Right forelimb (tissue), 1 donor: ENCODE results near the gene SPRR1B.
"Not testable (repeated sequence)": the region's sequence is repeated elsewhere in the genome, so short reads cannot be mapped to it uniquely, and the experiment has no call there.

ENCODE experiments used
- DNase-seq: peaks from one replicate; pipeline ENCODE4 v3.0.0-alpha.2; 2018

SPRR1B gene

DNA sequence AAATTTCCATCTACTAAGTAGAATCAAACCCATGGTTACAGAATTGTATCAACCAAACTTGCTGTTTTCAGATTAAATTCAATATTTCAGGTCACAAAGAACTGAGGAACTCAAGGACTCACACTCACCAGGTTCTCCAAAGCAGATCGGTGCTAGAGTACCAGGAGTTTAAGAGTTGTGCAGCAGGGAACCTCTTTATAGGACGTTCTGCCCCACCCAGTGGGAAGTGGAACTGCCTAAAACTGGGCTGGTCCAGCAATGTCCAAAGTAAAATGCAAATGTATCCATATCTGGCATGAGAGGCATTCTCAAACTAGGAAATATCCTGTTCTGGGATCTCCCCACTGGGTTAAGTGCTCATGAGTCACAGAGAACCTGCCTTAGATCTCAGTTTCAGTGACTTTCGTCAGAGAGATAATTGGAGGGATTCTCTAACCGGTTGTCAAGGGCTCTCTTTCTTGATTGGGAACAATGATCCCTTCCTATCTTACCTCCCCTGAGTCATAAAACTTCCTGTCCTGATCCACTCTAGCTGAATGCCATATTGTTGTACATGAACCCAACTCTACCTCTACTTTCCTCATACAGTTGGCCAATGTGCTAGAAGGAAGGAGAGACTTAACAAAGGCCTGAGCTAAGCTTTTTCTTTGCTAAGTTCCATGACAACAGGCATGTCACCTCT, 10.1 kb downstream of the SPRR1B start, which contains the start of gene SPRR2D:
SPRR2D (minus strand) TSS at position 171 of the 682 bp plus-strand sequence. CDS start 774 bp downstream, outside the sequence.
- no peak for DNase-seq

DNA sequence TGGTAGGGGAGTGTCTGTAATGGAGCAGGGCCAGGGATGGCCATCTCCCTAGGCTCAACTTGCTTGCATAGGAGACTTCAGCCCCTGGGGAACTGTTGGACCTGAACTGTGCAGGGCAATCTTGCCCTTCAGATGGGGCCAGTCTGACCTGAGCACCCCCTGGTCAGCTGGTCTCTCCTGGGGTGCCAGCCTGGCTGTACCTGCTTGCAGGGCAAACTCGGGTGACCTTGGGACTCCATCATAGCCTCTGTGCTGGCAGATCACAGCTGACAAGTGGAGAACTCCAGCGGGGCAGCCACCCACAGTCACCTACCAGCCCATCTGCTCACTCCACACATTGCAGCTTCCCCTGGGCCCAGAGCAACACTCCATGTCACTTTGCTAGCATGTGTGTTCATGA, 18.2 kb downstream of the SPRR1B start:
- DNase-seq, result no peak

DNA sequence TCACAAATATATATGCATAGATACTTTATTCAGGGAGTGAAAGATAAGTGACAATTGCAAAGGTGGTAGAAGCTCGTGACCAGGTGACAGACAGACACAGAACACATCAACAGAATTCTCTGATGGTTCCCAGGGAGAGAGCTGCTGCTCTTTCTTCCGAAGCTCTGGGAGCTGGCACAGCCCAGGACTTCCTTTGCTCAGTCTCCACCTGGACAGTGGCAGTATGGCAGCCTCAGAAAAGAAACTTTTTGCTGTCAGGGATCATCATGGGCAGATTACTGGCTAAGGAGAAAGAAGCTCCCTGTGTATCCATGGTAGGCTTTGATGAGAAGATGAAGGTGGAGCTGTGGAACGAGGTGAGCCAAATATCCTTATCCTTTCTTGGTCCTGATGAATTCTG, 25.1 kb downstream of the SPRR1B start:
- not testable (repeated sequence) for DNase-seq

DNA sequence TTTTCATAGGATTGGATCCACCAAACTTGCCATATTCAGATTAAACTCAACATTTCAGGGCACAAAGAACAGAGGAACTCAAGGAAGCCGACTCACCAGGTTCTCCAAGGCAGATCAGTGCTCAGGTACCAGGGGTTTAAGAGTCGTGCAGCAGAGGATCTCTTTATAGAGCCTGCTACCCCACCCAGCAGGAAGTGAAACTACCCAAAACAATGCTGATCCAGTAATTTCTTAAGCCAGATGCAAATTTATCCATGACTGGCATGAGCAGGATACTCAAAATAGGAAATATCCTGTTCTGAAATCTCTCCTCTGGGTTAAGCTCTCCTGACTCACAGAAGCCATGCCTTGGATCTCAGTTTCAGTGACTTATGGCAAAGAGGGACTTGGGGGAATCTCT, 26.4 kb downstream of the SPRR1B start, which contains the start of gene SPRR2A:
SPRR2A (minus strand) TSS at position 138 of the 400 bp plus-strand sequence. CDS start 777 bp downstream, outside the sequence.
- DNase-seq, result no peak

DNA sequence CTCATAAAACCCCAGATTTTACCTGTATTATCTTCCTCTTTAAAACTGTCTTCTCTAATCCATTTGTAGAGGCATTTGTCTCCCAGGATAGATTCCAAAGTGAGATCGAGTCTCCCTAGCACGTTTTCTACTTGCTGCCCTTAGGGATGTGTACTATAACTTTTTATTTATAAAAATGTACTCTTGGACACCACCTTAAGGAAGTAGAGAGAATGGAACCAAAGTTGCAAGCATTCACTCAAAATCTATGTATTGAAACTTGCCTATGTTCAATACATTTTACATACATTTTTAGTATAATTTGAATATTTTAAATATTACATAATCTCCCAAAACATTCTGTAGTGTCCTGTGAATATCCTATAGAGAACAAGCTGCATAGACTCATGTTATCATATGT, 27.2 kb downstream of the SPRR1B start:
- no peak for DNase-seq

DNA sequence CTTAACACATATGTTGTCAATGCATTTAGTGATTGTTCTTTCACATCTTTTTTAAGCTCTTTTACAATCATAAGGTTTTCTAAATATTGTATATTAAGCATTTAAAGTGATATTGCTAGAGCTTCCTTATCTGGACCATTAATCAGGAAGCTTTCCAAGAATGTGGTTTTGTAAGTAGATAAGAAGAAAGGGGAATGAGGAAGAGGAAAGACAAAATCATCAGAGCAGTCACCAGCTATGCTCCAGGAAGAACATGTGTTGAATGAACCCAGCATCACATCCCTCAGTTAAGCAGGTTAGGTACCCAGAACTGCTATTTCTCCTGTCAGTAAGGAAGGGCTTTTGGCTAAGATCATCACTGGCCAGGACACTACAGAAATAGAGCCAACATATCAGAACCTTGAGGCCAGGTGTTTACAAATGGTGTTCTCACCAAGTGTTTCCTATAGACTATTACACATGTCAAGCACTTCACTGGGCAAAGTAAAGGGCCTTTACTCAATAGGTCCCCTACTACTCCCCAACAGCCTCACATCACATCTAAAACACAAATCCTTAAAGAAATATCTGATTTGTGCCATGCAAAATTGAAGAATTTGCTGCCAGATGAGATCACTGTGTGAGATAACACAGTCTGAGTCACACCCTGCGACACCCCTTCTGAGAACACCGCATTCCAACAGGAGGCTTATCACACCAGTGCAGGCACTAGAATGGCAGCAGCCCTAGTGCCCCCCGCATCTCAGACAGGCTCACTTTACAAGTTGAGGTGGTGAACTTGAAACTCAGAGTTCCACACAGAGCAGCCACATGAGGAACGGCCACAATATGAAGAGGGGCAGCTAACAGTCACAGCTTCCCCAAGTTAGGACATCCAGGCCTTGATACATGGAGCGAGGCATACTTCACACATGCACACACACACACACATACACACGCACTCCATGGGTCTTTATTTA, 28.1 kb downstream of the SPRR1B start:
- DNase-seq, result no peak

DNA sequence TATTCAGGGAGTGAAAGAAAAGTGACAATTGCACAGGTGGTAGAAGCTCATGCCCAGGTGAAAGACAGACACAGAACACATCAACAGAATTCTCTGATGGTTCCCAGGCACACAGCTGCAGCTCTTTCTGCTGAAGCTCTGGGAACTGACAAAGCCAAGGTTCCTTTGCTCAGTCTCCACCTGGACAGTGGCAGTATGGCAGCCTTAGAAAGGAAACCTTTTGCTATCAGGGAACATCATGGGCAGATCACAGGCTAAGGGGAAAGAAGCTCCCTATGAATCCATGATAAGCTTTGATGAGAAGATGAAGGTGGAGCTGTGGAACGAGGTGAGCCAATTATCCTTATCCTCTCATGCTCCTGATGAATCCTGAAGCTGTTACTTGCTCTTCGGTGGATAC, 39.2 kb downstream of the SPRR1B start:
- DNase-seq, result no peak

DNA sequence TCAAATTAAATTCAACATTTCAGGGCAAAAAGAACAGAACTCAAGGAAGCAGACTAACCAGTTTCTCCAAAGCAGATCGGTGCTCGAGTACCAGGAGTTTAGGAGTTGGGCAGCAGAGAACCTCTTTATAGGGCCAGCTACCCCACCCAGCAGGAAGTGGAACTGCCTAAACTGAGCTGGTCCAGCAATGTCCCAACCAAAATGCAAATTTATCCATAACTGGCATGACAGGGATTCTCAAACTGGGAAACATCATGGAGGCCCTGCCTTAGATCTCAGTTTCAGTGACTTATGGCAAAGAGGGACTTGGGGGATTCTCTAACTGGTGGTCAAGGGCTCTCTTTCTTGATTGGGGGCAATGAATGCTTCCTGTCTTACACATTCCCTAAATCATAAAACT, 40.5 kb downstream of the SPRR1B start, which contains the start of gene SPRR2B:
SPRR2B (minus strand) TSS at position 101 of the 400 bp plus-strand sequence. CDS start 772 bp downstream, outside the sequence.
- no peak for DNase-seq

DNA sequence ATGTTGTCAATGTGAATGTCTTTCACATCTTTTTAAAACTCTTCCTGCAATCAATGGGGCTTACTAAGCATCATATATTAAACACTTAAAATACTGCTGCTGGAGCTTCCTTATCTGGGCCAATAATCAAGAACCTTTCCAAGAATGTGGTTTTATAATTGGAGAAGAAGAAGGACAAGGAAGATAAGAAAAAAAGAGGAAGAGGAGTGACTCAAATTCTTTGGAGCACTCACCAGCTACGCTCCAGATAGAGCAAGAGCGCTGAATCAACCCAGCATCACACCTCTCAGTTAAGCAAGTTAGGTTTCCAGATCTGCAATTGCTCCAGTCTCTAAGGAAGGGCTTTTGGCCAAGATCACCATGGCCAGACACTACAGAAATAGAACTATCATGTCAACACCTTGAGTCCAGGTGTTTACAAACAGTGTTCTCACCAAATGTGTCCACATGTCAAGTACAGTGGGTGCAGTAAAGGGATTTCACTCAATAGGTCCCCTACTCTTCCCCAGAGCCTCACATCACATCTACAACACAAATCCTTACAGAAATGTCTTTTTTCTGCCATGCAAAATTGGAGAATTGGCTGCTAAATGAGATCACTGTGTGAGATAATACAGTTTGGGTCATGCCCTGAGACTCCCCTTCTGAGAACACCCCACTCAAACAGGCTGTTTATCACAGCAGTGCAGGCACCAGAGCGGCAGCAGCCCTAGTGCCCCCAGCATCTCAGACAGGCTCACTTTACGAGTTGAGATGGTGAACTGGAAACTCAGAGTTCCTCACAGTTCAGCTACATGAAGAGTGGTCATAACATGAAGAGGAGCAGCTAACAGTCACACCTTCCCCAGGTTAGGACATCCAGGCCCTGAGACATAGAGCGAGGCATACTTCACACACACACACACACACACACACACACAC, 42.1 kb downstream of the SPRR1B start:
- no peak for DNase-seq

DNA sequence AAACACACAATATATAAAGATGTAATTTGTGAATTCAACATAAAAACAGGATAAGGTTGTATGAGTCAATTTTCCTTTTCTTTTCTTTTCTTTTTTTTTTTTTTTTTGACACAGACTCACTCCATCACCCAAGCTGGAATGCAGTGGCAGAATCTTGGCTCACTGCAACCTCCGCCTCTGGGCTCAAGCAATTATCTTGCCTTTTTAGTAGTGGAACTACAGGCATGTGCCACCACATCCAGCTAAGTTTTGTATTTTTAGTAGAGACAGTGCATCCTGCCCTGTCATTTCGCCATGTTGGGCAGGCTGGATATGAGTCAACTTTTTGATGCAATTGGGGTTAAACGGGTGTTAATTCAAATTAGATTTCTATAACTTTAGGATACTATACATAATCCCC, 50.7 kb downstream of the SPRR1B start:
- no peak for DNase-seq
